NB4 (cell line): Measurements from ENCODE around the gene CHST11.

Source experiments
- CTCF ChIP-seq: IDR thresholded peaks from one replicate; pipeline ENCODE4 v1.5.1; 2012; ENCODE audit warnings: low read depth, low read length
- POLR2A ChIP-seq: IDR thresholded peaks from 2 replicates; pipeline ENCODE4 v1.6.1; 2011; ENCODE audit warnings: mild to moderate bottlenecking; ENCODE audit not compliant: insufficient read length; ENCODE audit errors: extremely low read depth

DNA sequence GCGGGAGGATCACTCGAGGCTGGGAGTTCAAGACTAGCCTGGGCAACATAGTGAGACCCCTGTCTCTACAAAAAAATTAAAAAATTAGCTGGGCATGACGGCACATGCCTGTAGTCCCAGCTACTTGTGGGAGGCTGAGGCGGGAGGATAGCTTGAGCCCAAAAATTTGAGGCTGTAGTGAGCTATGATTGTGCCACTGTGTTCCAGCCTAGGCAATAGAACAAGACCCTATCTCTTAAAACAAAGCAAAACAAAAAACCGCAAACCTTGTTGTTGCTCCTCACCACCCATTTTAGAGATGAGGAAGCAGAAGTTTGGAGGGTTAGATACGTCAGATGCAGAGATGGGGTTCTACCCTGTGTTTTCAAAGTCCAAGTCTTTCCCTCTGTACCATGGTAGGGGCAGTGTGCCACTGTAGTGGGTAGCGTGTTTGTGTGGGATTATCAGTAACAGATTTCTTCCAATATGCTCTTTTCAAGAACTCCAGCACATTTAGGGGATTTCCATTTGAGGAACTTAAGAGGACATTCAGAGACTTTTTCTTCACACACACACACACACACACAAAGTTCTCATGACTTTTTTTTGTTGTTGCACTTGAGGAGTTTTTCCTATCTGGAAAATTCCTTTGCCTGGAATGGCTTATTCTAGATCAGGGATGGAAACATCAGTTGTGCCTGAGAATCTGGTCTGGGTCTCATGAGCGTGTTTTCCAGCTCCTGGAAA lies 186.5 kb downstream of the CHST11 start:
- TF ChIP-seq CTCF (no peak), POLR2A (no peak)
